Gastroesophageal sphincter (tissue), 4 donors: Measurements from ENCODE around the gene FNIP2. TPM values are rescaled to one million over a fixed set of nuclear protein-coding genes. Genes with fewer than 3 reads are reported as not detected.

ENCODE experiments used
- ATAC-seq: fragments of 150-250 bp; one replicate; pipeline ENCODE4 v1.9.1; 2016; ENCODE audit warnings: mild to moderate bottlenecking, moderate library complexity
- H3K27ac ChIP-seq, 4 donors: fragments of 200-600 bp; sonication (generic) in 3 of 4; 1 replicate in 3 of 4; 2 replicates in 1 of 4; pipeline ENCODE4 v1.5.1; 2016 to 2019
- H3K27me3 ChIP-seq: fragments of 200-600 bp; sonication (generic); one replicate; pipeline ENCODE4 v1.5.1; 2019
- H3K36me3 ChIP-seq, 2 donors: fragments of 200-600 bp; sonication (generic); one replicate each; pipeline ENCODE4 v1.5.1; 2019; ENCODE audit warnings: control low read depth in 1 of 2
- H3K4me1 ChIP-seq, 3 donors: fragments of 200-600 bp; sonication (generic); 1 replicate in 2 of 3; 2 replicates in 1 of 3; pipeline ENCODE4 v1.5.1; 2016 to 2019; ENCODE audit warnings: control low read depth in 2 of 3
- H3K4me3 ChIP-seq, 2 donors: fragments of 200-600 bp; sonication (generic); one replicate each; pipeline ENCODE4 v1.5.1; 2019; ENCODE audit warnings: mild to moderate bottlenecking in 1 of 2, moderate library complexity in 1 of 2
- H3K9me3 ChIP-seq, 3 donors: fragments of 200-600 bp; sonication (generic); one replicate each; pipeline ENCODE4 v1.5.1; 2017 to 2019; ENCODE audit warnings: control low read depth in 2 of 3
- CTCF ChIP-seq, 4 experiments: fragments of 200-600 bp in 2 of 4; fragments of 450-650 bp in 2 of 4; sonication (generic) in 1 of 4; IDR thresholded peaks; one replicate each; pipeline ENCODE4 v1.5.1; 2017 to 2019; ENCODE audit warnings: antibody characterized with exemption in 4 of 4, mild to moderate bottlenecking in 2 of 4, moderate library complexity in 2 of 4
- EP300 ChIP-seq: sonication (generic); formaldehyde crosslinking; IDR thresholded peaks from one replicate; pipeline ENCODE4 v1.6.1; 2017; ENCODE audit warnings: antibody characterized with exemption, mild to moderate bottlenecking
- POLR2A ChIP-seq, 2 donors: fragments of 450-650 bp; IDR thresholded peaks; one replicate each; pipeline ENCODE4 v1.6.1; 2017; ENCODE audit warnings: antibody characterized with exemption in 2 of 2, mild to moderate bottlenecking in 2 of 2, moderate library complexity in 1 of 2
- POLR2AphosphoS5 ChIP-seq: sonication (generic); formaldehyde crosslinking; IDR thresholded peaks from one replicate; pipeline ENCODE4 v1.6.1; 2017; ENCODE audit warnings: antibody characterized with exemption
- WGBS, 2 donors: methylation state at CpG; one replicate each; pipeline ENCODE4 v1.1.5; 2018; ENCODE audit warnings: low coverage in 1 of 2; 5-methylcytosine and 5-hydroxymethylcytosine counted together
- total RNA-seq, 4 donors: library from RNA; depleted of rRNA; stranded (reverse); fragments of >200 nt; gene quantifications; one replicate each; pipeline ENCODE4 v1.1.0, GENCODE V29; 2016

FNIP2 gene
- total RNA-seq, 4 donors from 2014 or later: 53.0 to 135 (median 70.5) TPM

DNA sequence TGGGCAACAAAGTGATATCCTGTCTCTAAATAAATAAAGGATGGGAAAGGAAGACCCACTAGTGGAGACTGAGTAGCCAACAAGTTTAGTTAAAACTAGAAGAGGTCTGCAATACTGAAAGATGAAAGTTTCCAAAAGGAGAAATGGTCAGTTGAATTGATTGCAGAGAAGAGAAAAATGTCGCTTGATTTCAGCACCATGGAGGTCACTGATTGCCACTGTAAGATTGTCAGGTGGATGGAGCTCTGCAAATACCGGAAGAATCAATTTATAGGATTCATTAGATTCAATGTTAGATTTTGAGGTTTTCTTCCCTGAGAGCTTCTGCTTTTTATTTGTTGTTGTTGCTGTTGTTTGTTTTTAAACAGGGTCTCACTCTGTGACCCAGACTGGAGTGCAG lies 5.4 kb upstream of the FNIP2 start:
- H3K4me1 ChIP-seq: peaks cover 0 to 20% (median 6%) of the 10 kb centered on the region in 3 donors
- no peak for ATAC-seq
- no peaks in the 10 kb centered on the region for H3K9me3 ChIP-seq
- no peak overlapping the region for H3K27ac ChIP-seq
- H3K27me3 ChIP-seq: no peaks in the 10 kb centered on the region
- WGBS, 2 donors: 50% methylated on average over 2 of the region's 2 CpGs
- TF ChIP-seq POLR2AphosphoS5: no peak
- TF ChIP-seq POLR2A (IDR thresholded peaks at IDR 0.05): no peak
- TF ChIP-seq CTCF (IDR thresholded peaks at IDR 0.05): no peak
- no peak for TF ChIP-seq EP300
- H3K36me3 ChIP-seq: no peaks in the 10 kb centered on the region
- no peak overlapping the region for H3K4me3 ChIP-seq

GRCh38 chr4:158766434-158767044 lies 2.3 kb upstream of the FNIP2 start:
- H3K36me3 ChIP-seq: no peaks in the 10 kb centered on the region
- TF ChIP-seq EP300: no peak
- no peak for ATAC-seq
- H3K4me1 ChIP-seq: peaks cover 7 to 41% (median 18%) of the 10 kb centered on the region in 3 donors
- no peaks in the 10 kb centered on the region for H3K9me3 ChIP-seq
- H3K27me3 ChIP-seq: no peaks in the 10 kb centered on the region
- 54 to 64% methylated on average over 6 of the region's 6 CpGs for WGBS, 2 donors
- H3K27ac ChIP-seq: peak overlapping the region in 2 of 4 donors; percentile 92 to 97
- H3K4me3 ChIP-seq: no peak overlapping the region

DNA sequence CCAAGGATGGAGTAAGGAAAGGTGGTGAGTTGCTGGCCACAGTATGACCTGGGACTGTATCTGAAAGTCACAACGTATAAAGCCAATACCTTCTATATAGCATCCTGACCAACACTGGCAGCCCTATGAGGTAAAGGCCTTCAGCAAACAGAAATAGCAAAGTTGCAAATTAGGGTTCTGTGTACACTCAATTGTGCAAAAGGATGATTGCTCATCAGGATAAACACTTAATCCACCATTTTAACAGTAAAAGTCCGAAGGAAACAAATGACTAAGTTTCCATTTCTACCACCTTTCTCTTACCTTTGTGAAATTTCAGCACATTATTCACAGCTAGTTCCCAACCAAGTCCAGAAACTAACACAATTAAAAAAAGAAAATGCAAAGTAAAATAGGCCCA lies 1.4 kb upstream of the FNIP2 start:
- WGBS, 2 donors: 31 to 36% methylated on average over 2 of the region's 2 CpGs
- Histone ChIP-seq H3K4me3 (no peak overlapping the region), H3K27me3 (no peaks in the 10 kb centered on the region), H3K4me1 (peaks cover 7 to 50% (median 25%) of the 10 kb centered on the region in 3 donors), H3K36me3 (no peaks in the 10 kb centered on the region), H3K9me3 (no peaks in the 10 kb centered on the region), H3K27ac (peak overlapping the region in 3 of 4 donors; percentile 92 to 97 (median 95))
- TF ChIP-seq CTCF (IDR thresholded peaks at IDR 0.05) (no peak), POLR2A (IDR thresholded peaks at IDR 0.05) (no peak), EP300 (no peak), POLR2AphosphoS5 (no peak)
- no peak for ATAC-seq

GRCh38 chr4:158769175-158769921 lies 522 bp downstream of the FNIP2 start:
- Histone ChIP-seq H3K27me3 (no peaks in the 10 kb centered on the region), H3K9me3 (no peaks in the 10 kb centered on the region), H3K27ac (peak overlapping the region; percentile 81 to 97 (median 94)), H3K4me1 (peaks cover 7 to 68% (median 25%) of the 10 kb centered on the region in 3 donors), H3K36me3 (no peaks in the 10 kb centered on the region), H3K4me3 (peak overlapping the region; percentile 83 to 84)
- TF ChIP-seq EP300: no peak
- TF ChIP-seq CTCF (IDR thresholded peaks at IDR 0.05): no peak
- TF ChIP-seq POLR2AphosphoS5: no peak
- TF ChIP-seq POLR2A (IDR thresholded peaks at IDR 0.05): no peak
- 4 to 6% methylated on average over 3 to 4 of the region's 49 CpGs for WGBS, 2 donors
- peak; percentile 35 for ATAC-seq

- H3K9me3 ChIP-seq: no peaks in the 10 kb centered on the region
- TF ChIP-seq EP300 (no peak), CTCF (IDR thresholded peaks at IDR 0.05) (no peak)
- WGBS, 2 donors: 84 to 85% methylated on average over 5 of the region's 5 CpGs
- no peak for ATAC-seq
- no peaks in the 10 kb centered on the region for H3K27me3 ChIP-seq
- H3K4me3 ChIP-seq: peak overlapping the region in 1 of 2 donors; percentile 83
- H3K36me3 ChIP-seq: no peaks in the 10 kb centered on the region
- H3K4me1 ChIP-seq: peaks cover 15 to 82% (median 25%) of the 10 kb centered on the region in 3 donors
- peak overlapping the region in 1 of 4 donors; percentile 97 for H3K27ac ChIP-seq
Observed at GRCh38 chr4:158770671-158771070, 1.8 kb downstream of the FNIP2 start.
